ENCODE data around the gene RTP3.

RTP3 gene

GRCh38 chr3:46497556-46498265 is at the start of gene RTP3:
TSS of gene RTP3 (plus strand) at chr3:46497976. CDS start at chr3:46498063, 87 bp downstream.
- no peak for TF ChIP-seq CTCF (IDR thresholded peaks at IDR 0.05)

- TF ChIP-seq CTCF (IDR thresholded peaks at IDR 0.05), result no peak
These were observed 49.1 kb upstream of the RTP3 start for GRCh38 chr3:46448721-46449120.

- peak; percentile 84 for TF ChIP-seq CTCF (IDR thresholded peaks at IDR 0.05)
These were observed 47.8 kb upstream of the RTP3 start for GRCh38 chr3:46449755-46450552.

GRCh38 chr3:46453526-46454208 is 44.1 kb upstream of the RTP3 start:
- TF ChIP-seq CTCF (IDR thresholded peaks at IDR 0.05), result no peak

- no peak for TF ChIP-seq CTCF (IDR thresholded peaks at IDR 0.05)
These were observed 43.6 kb upstream of the RTP3 start for GRCh38 chr3:46454209-46454595.

- TF ChIP-seq CTCF (IDR thresholded peaks at IDR 0.05), result no peak
These were observed 43.2 kb upstream of the RTP3 start for GRCh38 chr3:46454606-46455005.

GRCh38 chr3:46455231-46456115 is 42.3 kb upstream of the RTP3 start:
- no peak for TF ChIP-seq CTCF (IDR thresholded peaks at IDR 0.05)

Data from LNCAP (cell line).